Large intestine (tissue), 3 donors: ENCODE results near the gene CTNNBIP1. TPM values are rescaled to one million over a fixed set of nuclear protein-coding genes. Genes with fewer than 3 reads are reported as not detected.

Experiments used
- DNase-seq, 2 donors: peaks; one replicate each; pipeline versions ENCODE4 v3.0.0 to v3.0.0-alpha.2; 2013
- H3K27ac ChIP-seq: one replicate; pipeline ENCODE4 v1.5.1; 2013; ENCODE audit warnings: low read length
- H3K27me3 ChIP-seq: 2 replicates; pipeline ENCODE4 v1.6.1; 2013; ENCODE audit warnings: low read length; ENCODE audit not compliant: control insufficient read depth, insufficient read depth
- H3K36me3 ChIP-seq: 2 replicates; pipeline ENCODE4 v1.6.1; 2013; ENCODE audit warnings: low read length; ENCODE audit not compliant: control insufficient read depth, insufficient read depth
- H3K4me1 ChIP-seq: one replicate; pipeline ENCODE4 v1.6.1; 2013; ENCODE audit warnings: low read length; ENCODE audit not compliant: control insufficient read depth, insufficient read depth
- H3K4me3 ChIP-seq: one replicate; pipeline ENCODE4 v1.5.1; 2013; ENCODE audit warnings: low read length
- H3K9me3 ChIP-seq: one replicate; pipeline ENCODE4 v1.6.1; 2013; ENCODE audit warnings: mild to moderate bottlenecking, low read depth, low read length, moderate library complexity; ENCODE audit not compliant: control insufficient read depth
- WGBS: methylation state at CpG from one replicate; pipeline ENCODE4 v1.1.5; 2013; ENCODE audit warnings: low lambda C conversion rate; ENCODE audit not compliant: insufficient coverage; 5-methylcytosine and 5-hydroxymethylcytosine counted together
- polyA plus RNA-seq: library from polyadenylated mRNA; unstranded; fragments of 120-200 nt; gene quantifications from one replicate; pipeline ENCODE4 v1.2.1, GENCODE V29; 2013

Gene CTNNBIP1
- polyA plus RNA-seq, 1 donor, result 21.6 TPM

- Histone ChIP-seq H3K27me3 (no peaks in the 10 kb centered on the region), H3K9me3 (no peaks in the 10 kb centered on the region), H3K27ac (no peak overlapping the region), H3K4me3 (no peak overlapping the region), H3K36me3 (peaks cover 10% of the 10 kb centered on the region), H3K4me1 (no peaks in the 10 kb centered on the region)
- no peak for DNase-seq
- WGBS, result 100% methylated on average over 1 of the region's 2 CpGs
Observed at GRCh38 chr1:9881838-9882249, 28.2 kb downstream of the CTNNBIP1 start.

- Histone ChIP-seq H3K27me3 (no peaks in the 10 kb centered on the region), H3K4me1 (peaks cover 7% of the 10 kb centered on the region), H3K4me3 (no peak overlapping the region), H3K9me3 (no peaks in the 10 kb centered on the region), H3K27ac (no peak overlapping the region), H3K36me3 (peaks cover 5% of the 10 kb centered on the region)
- no CpG with 5 or more reads among the region's 9 CpGs for WGBS
- no peak for DNase-seq
Observed at GRCh38 chr1:9878404-9878803, 31.7 kb downstream of the CTNNBIP1 start.

- H3K36me3 ChIP-seq, result peaks cover 3% of the 10 kb centered on the region
- WGBS, result no CpG with 5 or more reads among the region's 10 CpGs
- H3K27me3 ChIP-seq, result no peaks in the 10 kb centered on the region
- no peak for DNase-seq
- H3K4me3 ChIP-seq, result no peak overlapping the region
- H3K4me1 ChIP-seq, result peaks cover 10% of the 10 kb centered on the region
- H3K9me3 ChIP-seq, result no peaks in the 10 kb centered on the region
- H3K27ac ChIP-seq, result no peak overlapping the region
Observed at GRCh38 chr1:9877962-9878361, 32.1 kb downstream of the CTNNBIP1 start.

- Histone ChIP-seq H3K36me3 (peaks cover 12% of the 10 kb centered on the region), H3K9me3 (no peaks in the 10 kb centered on the region), H3K27ac (no peak overlapping the region), H3K4me1 (peaks cover 10% of the 10 kb centered on the region), H3K4me3 (no peak overlapping the region), H3K27me3 (no peaks in the 10 kb centered on the region)
- WGBS, result 83% methylated on average over 1 of the region's 6 CpGs
- DNase-seq, result no peak
Observed at GRCh38 chr1:9875636-9876000, 34.5 kb downstream of the CTNNBIP1 start.

GRCh38 chr1:9874959-9875635 is 35.0 kb downstream of the CTNNBIP1 start:
- no peak overlapping the region for H3K27ac ChIP-seq
- peak overlapping the region; percentile 23 for H3K4me3 ChIP-seq
- peaks cover 10% of the 10 kb centered on the region for H3K4me1 ChIP-seq
- no CpG with 5 or more reads among the region's 25 CpGs for WGBS
- no peaks in the 10 kb centered on the region for H3K9me3 ChIP-seq
- peak; percentile 59 to 61 for DNase-seq
- H3K36me3 ChIP-seq, result peaks cover 15% of the 10 kb centered on the region
- no peaks in the 10 kb centered on the region for H3K27me3 ChIP-seq

- H3K27me3 ChIP-seq, result no peaks in the 10 kb centered on the region
- no peak overlapping the region for H3K4me3 ChIP-seq
- DNase-seq, result no peak
- H3K9me3 ChIP-seq, result no peaks in the 10 kb centered on the region
- no peak overlapping the region for H3K27ac ChIP-seq
- no CpG with 5 or more reads among the region's 3 CpGs for WGBS
- peaks cover 10% of the 10 kb centered on the region for H3K4me1 ChIP-seq
- H3K36me3 ChIP-seq, result peaks cover 22% of the 10 kb centered on the region
Observed at GRCh38 chr1:9874412-9874811, 35.7 kb downstream of the CTNNBIP1 start.

- Histone ChIP-seq H3K27me3 (no peaks in the 10 kb centered on the region), H3K36me3 (peaks cover 26% of the 10 kb centered on the region), H3K27ac (no peak overlapping the region), H3K9me3 (no peaks in the 10 kb centered on the region), H3K4me3 (no peak overlapping the region), H3K4me1 (peaks cover 10% of the 10 kb centered on the region)
- DNase-seq, result no peak
- WGBS, result 100% methylated on average over 3 of the region's 5 CpGs
Observed at GRCh38 chr1:9873992-9874391, 36.1 kb downstream of the CTNNBIP1 start.

- Histone ChIP-seq H3K36me3 (peaks cover 28% of the 10 kb centered on the region), H3K27me3 (no peaks in the 10 kb centered on the region), H3K27ac (no peak overlapping the region), H3K4me3 (no peak overlapping the region), H3K4me1 (peaks cover 10% of the 10 kb centered on the region), H3K9me3 (no peaks in the 10 kb centered on the region)
- 60% methylated on average over 1 of the region's 5 CpGs for WGBS
- DNase-seq, result peak in 1 of 2 donors; percentile 49
Observed at GRCh38 chr1:9873385-9873784, 36.7 kb downstream of the CTNNBIP1 start.

- DNase-seq, result no peak
- WGBS, result no CpG with 5 or more reads among the region's 11 CpGs
- no peak overlapping the region for H3K27ac ChIP-seq
- peaks cover 10% of the 10 kb centered on the region for H3K4me1 ChIP-seq
- no peak overlapping the region for H3K4me3 ChIP-seq
- peaks cover 29% of the 10 kb centered on the region for H3K36me3 ChIP-seq
- no peaks in the 10 kb centered on the region for H3K27me3 ChIP-seq
- H3K9me3 ChIP-seq, result no peaks in the 10 kb centered on the region
Observed at GRCh38 chr1:9872430-9873165, 37.5 kb downstream of the CTNNBIP1 start.

- WGBS, result no CpG with 5 or more reads among the region's 20 CpGs
- no peak for DNase-seq
- Histone ChIP-seq H3K27me3 (no peaks in the 10 kb centered on the region), H3K36me3 (peaks cover 30% of the 10 kb centered on the region), H3K9me3 (no peaks in the 10 kb centered on the region), H3K4me1 (peaks cover 12% of the 10 kb centered on the region), H3K4me3 (no peak overlapping the region), H3K27ac (no peak overlapping the region)
Observed at GRCh38 chr1:9871707-9872425, 38.2 kb downstream of the CTNNBIP1 start.
